GM19463 (cell line): ENCODE results near the gene ZNF831.

Experiments
- ATAC-seq: cut with Tn5 transposase; IDR thresholded peaks from one replicate; pipeline ENCODE4 v1.9.1; 2021; ENCODE audit warnings: mild to moderate bottlenecking, moderate library complexity; ENCODE audit not compliant: unreplicated experiment

Gene ZNF831

GRCh38 chr20:59240006-59240405, 76.4 kb downstream of the ZNF831 start:
- no peak for ATAC-seq

- ATAC-seq, result no peak
Measured at GRCh38 chr20:59242714-59243626, 79.3 kb downstream of the ZNF831 start.

GRCh38 chr20:59246691-59247400, 83.2 kb downstream of the ZNF831 start:
- no peak for ATAC-seq

DNA sequence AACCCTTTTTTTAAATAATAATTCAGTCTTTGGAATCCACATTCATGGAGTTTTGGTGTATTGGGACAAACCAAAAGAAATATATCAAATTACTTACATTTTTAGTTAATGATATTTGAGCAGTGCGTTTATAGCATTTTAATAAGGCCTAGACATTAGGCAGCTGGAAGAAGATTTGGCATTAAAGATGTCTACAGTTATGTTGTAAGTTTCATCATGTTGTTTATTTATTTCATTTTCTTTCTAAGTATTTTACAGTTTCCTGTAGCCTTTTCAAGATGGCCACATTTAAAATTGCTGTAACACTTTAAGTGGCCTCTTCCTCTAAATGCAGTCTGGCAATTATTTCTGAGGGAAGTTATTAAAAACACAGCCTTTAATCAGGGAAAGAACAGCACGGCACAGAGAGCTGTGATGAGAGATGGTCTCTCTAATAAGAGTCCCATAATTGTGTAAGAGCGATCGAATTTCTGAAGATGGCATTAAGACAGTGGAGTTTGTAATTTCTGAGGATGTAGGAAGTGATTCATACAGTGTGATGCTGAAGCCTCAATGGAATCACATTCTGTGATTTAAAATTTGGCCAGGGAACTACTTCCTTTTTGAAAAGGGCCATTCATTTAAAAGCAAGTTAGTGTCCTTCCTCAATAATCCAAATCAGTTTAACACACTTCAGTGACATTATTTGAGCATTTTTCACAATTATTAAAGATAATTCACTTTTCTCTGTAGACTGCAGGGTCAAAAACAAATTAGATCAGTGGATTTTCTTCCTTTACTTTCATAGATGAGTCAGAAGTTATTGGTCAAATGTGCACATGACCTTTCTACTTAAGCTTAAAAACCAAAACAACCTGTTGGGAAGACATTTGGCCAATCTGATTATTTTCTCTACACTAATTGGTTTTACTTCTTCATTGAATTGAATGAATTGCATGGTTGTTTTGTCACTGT, 84.4 kb downstream of the ZNF831 start:
- ATAC-seq, result no peak

DNA sequence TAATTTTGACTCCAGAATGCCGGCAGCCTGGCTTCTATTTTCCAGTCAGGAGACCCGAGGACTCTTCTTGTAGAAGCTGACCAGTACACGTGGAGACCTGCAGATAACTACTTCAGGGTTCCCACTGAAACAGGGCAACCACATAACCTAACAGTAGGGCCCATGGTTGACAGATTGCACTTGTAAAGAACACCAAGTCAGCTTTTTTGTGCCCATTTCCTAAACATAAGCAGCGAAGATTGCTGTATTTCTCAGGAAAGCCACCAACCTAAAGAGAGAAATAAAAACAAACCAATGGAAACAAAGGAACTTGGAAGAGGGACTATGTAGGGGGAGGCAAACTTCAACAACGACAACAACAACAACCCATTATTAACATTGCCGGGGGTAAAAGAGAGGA, 86.7 kb downstream of the ZNF831 start:
- ATAC-seq, result no peak

DNA sequence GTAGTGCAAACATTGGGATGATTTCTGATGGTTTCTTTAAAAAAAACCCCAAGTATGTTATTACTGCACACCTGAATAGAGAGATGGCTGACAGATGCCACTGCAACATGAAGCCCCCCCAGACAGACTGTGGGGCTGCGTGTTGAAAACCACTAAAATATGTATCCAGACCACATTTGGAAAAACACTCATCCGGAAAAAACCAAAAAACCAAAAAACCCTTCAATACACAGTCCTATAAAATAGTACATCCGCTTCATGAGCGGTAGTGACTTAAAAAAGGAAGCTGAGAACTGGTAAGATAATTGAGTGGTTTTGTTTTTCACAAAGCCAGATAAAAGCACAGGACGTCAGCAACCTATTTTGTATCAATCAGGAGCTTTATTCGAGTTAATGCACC, 89.7 kb downstream of the ZNF831 start:
- no peak for ATAC-seq

- ATAC-seq, result no peak
Measured at GRCh38 chr20:59253779-59254319, 90.2 kb downstream of the ZNF831 start.

DNA sequence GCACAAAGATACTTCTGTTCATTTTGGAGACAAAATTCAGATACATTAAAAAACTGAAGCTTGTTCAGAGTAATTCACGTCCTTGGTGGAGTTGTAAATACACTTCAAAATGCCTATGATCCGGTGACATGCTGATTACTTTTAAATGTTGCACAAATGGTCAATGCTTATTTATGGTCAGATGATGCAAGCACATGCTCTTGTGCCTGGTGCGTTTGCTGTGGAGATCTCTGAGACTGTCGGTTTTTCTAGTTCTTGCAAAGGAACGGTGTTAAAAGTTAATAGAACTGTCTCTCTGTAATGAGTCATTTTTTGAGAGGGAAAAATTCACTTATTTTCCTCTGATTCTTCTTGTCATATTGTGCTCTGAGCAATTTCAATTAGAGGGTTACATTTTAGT, 91.6 kb downstream of the ZNF831 start:
- no peak for ATAC-seq

GRCh38 chr20:59258221-59258621, 94.6 kb downstream of the ZNF831 start:
- no peak for ATAC-seq

DNA sequence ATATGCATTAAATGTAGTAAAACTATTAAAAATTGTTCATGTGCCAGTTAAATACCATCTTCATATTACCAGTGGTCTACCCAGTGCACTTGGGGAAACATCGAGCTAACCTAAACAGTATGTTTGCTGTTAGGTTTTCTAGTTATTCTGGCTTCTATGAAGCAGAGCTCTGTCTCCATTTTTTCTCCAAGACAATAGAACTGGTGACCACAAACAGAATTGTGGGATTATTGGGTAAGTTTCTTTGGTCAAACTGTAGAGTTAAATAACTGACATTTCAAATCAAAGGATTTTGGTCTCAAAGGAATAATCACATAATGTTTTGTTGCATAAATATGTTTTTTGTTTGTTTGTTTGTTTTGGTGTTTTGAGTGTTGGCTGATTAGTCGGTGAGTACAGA, 96.3 kb downstream of the ZNF831 start:
- no peak for ATAC-seq

GRCh38 chr20:59265298-59265697, 101.7 kb downstream of the ZNF831 start:
- ATAC-seq, result no peak

- ATAC-seq, result no peak
Measured at GRCh38 chr20:59268870-59269269, 105.2 kb downstream of the ZNF831 start.

GRCh38 chr20:59269411-59270025, 105.9 kb downstream of the ZNF831 start:
- ATAC-seq, result no peak

- no peak for ATAC-seq
Measured at GRCh38 chr20:59270380-59270779, 106.8 kb downstream of the ZNF831 start.

DNA sequence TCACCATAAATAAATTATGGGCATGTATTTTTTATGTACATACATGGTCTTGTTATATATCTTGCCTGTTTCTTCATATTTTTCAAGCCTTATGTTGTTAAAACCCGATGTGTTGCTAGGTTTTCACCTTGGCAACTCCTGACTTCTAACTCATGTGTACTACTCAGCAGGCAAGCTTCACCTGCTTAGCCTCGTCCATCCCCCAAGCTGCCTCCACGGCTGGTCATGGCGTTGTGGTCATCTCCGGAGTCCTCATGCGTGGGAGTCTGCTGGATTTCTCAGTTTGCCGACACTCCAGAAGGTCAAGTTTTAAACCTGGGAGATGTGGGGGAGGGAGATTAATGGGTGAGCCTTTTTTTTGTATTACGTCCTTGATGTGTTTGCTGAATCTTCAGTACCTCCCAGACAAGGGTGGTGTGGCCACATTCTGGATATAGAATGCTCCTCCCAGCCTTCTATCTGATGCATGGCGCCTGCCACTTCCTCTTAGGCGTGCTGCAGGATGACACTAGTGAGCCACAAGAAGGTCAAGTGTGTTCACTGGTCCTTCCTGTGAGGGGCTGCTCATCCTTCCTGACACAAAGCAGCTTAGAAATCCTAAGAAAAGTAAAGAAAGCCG, 110.2 kb downstream of the ZNF831 start:
- no peak for ATAC-seq

DNA sequence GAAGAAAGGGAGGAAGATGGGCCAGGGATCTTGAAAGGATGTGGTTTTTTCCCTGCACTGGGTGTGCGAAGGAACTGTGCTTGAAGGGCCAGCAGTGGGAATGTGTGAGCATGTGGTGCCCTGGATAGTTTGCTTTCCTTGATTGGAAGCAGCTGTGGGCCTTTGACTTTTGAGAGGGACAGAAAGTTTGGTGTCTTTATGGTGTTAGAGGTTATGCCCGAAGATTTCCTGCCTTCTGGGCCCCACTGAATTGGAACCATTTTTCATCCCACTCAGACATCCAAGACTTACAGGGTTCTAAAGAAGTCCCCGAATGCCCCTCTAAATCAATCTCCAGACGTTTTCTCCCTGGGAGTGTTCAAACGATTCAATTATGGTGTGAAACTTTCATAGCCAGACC, 113.3 kb downstream of the ZNF831 start:
- ATAC-seq, result no peak

DNA sequence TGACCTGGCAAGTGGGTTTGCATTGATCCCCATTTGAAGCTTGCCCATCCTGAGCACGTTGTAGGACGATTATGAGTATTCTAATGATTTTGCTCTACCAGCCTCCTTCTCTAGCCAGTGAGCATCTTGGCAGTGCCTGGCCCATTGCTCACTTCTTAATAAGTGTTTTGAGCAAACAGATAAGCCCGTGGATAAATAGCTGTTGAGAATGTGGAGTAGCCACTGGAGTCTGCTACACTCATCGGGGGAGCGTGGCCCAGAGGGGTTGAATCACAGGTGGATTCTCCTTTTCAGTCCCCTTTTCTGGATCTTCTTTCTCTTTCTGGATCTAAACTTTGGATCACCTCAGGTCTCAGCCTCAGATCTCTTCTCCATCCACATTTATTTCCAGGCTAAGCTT, 120.8 kb downstream of the ZNF831 start:
- ATAC-seq, result no peak

GRCh38 chr20:59289994-59290393, 126.4 kb downstream of the ZNF831 start:
- ATAC-seq, result no peak

DNA sequence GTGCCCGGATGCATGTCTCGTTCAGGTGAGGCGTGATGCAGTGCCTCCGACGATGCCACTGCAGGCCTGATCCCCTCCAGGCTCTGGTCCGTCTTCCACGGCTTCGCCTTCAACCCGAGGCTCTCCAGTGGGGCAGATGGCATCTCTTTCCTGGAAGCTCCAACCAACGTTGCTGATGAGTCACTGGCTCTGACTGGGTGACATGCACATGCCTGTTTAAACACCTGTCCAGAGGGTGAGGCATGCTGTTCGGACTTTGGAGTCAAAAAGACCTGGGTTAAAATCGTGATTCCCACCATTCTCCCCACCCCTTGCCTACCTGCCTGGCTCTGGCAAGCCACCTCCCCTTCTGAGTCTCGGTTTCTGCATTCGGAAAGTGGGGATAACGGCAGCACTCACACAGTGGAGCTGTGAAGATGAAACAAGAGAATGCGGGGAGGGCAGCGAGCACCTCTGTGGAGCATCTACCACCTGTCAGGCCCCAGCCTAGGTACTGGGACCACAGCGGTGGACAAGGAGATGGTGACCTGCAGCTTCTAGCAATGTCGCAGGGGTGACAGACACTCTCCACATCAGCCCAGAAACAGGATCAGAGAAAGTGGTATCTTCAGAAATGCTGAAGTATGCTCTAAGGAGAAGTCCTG, 128.2 kb downstream of the ZNF831 start:
- ATAC-seq, result no peak
